Astrocyte (in vitro differentiated cells and primary cell): ENCODE data around the gene COBL.

Experiments used
- CTCF ChIP-seq: IDR thresholded peaks from 2 replicates; pipeline ENCODE4 v1.5.1; 2011; ENCODE audit warnings: low read depth, mild to moderate bottlenecking, inconsistent platforms, low read length, moderate library complexity; ENCODE audit not compliant: insufficient read depth
- EZH2 ChIP-seq: IDR thresholded peaks from 2 replicates; pipeline ENCODE4 v1.6.1; 2012; ENCODE audit warnings: mild to moderate bottlenecking, low read length, inconsistent platforms; ENCODE audit not compliant: insufficient read depth

- no peak for TF ChIP-seq CTCF
- TF ChIP-seq EZH2: no peak
Measured at GRCh38 chr7:51071427-51071826, 245.2 kb downstream of the COBL start.
